GM19099 (cell line): Measurements from ENCODE around the gene CHCHD3.

Experiments
- POLR2A ChIP-seq: IDR thresholded peaks from 3 replicates; pipeline ENCODE4 v1.6.1; 2011; ENCODE audit warnings: low read depth; ENCODE audit not compliant: insufficient read length; ENCODE audit errors: extremely low read depth

Gene CHCHD3

GRCh38 chr7:132932296-132933071 lies 149.4 kb downstream of the CHCHD3 start:
- TF ChIP-seq POLR2A, result no peak

- TF ChIP-seq POLR2A, result no peak
Observed at GRCh38 chr7:132930881-132931280, 151.0 kb downstream of the CHCHD3 start.

DNA sequence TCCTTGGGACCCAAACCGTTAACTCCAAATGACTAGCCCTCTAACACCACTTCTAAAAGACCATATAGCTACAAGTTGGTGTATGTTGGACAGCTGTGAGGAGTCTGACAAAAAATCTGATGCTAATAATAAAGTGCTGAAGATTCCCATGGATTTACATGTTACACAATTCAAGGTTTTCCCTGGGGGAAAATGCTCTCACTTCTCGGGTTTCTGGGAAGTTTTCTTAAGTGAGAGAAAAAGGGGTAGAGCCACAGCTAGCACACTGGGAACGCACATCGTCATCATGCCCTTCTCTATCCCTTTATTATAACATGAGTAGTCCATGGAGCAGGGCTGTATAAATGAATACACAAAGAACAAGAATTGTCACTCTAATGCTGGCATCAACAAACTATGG lies 162.1 kb downstream of the CHCHD3 start:
- no peak for TF ChIP-seq POLR2A

DNA sequence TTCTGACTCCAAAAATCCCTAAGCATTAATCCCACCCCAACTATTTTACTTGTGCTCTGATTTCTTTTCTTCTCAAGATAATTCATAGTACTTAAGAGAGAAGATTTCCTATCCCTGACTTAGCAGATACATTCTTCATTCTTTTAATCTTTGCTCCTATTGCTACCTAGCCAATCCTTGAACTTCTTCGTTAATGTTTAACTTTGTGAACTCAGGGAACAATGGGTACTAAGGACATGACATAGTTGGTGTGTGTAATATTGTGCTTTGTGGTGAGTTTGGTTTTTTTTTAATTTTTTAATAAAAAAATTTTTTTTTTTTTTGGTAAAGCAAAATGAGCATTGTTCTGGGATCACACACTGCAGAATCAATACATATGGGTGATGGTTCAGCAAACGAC lies 166.2 kb downstream of the CHCHD3 start:
- no peak for TF ChIP-seq POLR2A

- no peak for TF ChIP-seq POLR2A
Observed at GRCh38 chr7:132910657-132911056, 171.2 kb downstream of the CHCHD3 start.

DNA sequence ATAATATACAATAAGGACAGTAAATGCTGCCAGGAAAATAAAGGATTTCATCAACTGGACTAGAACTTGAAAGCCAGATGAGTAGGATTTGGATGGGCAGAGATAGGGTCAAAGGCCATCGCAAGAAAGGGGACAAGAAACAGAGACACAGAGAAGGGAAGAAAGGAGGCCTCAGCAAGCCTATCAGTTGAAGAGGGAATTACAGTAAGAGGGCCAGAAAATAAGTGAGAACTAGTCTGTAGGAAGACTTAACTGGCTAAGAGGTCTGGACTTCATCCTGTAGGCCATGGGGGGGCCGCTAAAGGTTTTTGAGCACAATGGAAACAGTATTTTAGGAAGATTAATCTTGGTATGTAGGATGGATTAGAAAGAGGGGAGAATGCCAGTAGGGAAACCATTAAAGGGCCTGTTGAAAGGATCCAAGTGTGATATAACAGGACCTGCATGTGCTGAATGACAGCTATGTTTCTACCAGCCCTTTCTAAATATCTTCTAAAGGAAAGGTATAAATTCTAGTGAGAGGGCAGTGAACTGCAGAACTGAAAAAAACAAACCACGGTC lies 174.4 kb downstream of the CHCHD3 start:
- TF ChIP-seq POLR2A, result no peak

GRCh38 chr7:132906193-132906835 lies 175.6 kb downstream of the CHCHD3 start:
- no peak for TF ChIP-seq POLR2A

- TF ChIP-seq POLR2A, result no peak
Observed at GRCh38 chr7:132904209-132904608, 177.7 kb downstream of the CHCHD3 start.

DNA sequence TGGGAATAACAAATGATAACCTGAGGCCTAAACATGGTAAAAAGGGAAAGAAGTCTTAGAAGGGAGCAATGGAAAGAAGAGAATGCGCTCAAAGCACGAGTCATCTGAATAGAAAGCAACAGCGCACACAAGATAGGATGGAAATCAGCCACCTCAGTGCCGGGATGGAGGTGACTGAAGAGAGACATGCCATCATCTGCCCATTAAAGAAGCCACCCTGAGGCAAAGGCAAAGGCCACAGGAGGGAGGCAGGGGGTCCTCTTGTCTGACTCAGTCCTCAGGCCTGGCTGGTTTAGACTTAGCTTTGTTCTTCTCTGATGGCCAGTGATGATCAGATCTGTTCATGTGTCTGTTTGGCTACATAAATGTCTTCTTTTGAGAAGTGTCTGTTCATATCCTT lies 180.6 kb downstream of the CHCHD3 start:
- TF ChIP-seq POLR2A, result no peak

DNA sequence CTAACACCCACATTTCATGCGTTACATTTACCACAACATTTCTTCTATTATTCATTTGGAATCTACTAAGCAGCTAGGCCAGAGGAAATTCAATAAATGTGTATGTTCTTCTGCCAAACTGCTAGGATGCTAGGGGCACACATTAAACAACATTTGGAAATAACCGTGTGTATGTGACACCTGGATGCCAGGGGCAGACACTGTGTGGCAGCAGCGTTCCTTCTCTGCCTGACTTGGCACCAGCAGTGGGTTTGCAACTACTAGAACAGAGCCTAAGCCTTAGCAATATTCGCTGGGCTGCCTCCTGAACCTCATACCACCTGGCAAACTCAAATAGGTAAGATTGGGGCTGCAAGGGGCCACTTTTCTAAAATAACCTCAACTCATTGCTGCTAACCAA lies 182.1 kb downstream of the CHCHD3 start:
- no peak for TF ChIP-seq POLR2A

DNA sequence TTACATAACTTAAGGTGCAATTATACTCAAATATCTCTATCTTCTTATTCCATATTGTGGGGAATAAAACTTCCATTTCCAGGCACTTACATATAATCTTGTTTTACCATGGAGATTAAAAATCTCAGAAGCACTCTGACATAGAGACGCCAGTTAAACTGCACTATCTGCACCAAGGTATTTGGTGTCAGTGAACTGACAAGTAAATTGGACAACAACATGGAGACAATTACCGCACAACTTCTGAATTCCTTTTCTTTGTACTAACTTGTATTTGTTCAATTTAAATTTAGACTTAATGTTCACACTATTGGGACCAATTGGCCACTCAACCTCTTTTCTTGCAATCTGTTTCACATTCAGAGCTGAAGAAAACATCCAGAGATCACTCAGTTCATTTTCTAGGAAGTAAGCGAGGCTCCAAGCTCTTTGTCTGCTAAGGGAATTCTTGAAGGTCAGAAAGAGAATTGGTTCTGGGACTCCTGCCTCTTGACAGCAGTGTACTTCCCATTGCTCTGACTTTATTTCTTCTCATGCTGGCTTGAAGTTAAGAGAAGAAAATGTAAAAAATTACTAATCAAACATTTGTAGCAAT lies 184.7 kb downstream of the CHCHD3 start:
- no peak for TF ChIP-seq POLR2A

DNA sequence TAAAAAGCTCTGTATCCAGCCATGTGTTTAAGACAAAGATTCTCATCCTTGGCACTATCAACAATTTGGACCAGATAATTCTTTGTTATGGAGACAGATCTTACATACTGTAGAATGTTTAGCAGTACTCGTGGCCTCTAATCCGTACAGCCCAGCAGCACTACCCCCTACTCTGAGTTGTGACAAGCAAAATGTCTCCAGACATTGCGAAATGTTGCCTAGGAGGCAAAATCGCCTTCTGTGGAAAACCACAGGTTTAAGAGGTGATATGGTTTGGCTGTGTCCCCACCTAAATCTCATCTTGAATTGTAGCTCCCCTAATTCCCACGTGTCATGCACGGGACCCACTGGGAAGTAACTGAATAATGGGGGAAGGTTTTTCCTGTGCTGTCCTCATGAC lies 186.7 kb downstream of the CHCHD3 start:
- no peak for TF ChIP-seq POLR2A

DNA sequence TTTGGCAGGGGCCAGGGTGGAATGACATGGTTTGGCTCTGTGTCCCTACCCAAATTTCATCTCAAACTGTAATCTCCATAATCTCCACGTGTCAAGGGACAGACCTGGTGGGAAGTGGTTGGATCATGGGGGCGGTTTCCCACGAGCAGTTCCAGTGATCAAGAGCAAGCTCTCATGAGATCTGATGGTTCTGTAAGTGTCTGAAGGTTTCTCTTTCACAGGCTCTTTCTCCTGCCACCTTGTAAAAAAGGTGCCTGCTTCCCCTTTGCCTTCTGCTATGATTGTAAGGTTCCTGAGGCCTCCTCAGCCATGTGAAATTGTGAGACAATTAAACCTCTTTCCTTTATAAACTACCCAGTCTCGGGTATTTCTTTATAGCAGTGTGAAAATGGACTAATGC lies 188.3 kb downstream of the CHCHD3 start:
- no peak for TF ChIP-seq POLR2A

GRCh38 chr7:132891554-132891953 lies 190.3 kb downstream of the CHCHD3 start:
- no peak for TF ChIP-seq POLR2A

GRCh38 chr7:132882714-132883428 lies 199.0 kb downstream of the CHCHD3 start:
- TF ChIP-seq POLR2A, result no peak

- TF ChIP-seq POLR2A, result no peak
Observed at GRCh38 chr7:132881317-132881716, 200.6 kb downstream of the CHCHD3 start.

- TF ChIP-seq POLR2A, result no peak
Observed at GRCh38 chr7:132879579-132879978, 202.3 kb downstream of the CHCHD3 start.
